CD4-positive, alpha-beta T cell treated with Interleukin-15 for 1 hour (primary cell): ENCODE measurements around the gene CSMD2.

Experiments
- DNase-seq: peaks from one replicate; pipeline ENCODE4 v3.0.0-alpha.2; 2020

The CSMD2 gene

GRCh38 chr1:34155860-34156259 lies 9.2 kb downstream of the CSMD2 start:
- DNase-seq: no peak

DNA sequence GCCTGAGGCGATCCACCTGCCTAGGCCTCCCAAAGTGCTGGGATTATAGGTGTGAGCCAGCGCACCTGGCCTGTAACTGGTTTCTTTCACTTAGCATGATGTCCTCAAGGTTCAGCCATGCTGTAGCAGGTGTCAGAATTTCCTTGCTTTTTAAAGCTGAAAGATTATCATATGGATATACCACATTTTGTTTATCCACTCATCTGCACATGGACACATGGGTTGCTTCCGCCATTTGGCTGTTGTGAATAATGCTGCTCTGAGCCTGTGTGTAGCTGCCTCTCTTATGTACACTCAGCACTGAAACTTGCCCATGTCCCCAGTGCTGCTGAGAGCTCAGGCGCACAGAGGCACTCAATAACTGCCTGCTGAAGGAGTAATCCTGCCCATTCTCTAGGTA lies 11.8 kb downstream of the CSMD2 start:
- DNase-seq: no peak

DNA sequence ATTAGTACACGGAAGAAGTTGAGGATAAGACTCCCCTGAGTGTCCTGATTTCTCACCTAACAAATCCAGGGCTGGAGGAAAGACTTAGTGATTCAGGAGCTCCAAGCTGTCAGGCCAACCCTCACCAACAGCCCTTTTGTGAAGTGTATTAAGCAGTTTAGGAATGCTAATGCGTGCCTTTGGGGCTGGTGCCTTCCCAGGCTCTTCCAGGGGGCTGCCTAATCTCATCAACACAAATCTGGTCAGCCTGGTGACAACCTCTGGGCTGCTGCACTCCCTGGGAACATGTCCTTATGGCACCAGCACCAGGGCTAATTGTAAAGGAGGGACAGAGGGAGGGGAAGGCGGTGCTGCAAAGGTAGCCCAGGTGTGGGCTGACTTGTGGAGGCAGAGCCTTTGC lies 15.5 kb downstream of the CSMD2 start:
- DNase-seq: no peak

- DNase-seq: no peak
These were observed 17.7 kb downstream of the CSMD2 start for GRCh38 chr1:34147301-34147700.

DNA sequence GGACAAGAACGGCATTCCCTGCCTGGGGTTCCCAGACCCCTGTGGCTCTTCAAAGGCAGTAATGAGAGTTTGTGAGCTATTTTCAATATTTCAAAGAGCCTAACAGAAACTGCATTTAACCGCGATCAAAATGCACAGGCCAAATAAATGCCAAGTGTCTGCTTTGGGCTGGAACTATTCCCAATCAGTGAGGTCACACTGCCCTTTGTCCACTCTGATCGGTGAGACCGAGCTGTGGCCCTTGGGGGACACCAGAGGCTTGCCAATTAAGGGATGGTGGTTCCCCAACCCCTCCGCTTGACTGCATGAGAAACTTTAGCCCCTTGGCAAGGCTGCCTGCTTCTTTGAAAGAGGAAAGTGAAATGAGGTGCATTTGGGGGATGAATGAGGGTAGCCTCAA lies 20.3 kb downstream of the CSMD2 start:
- no peak for DNase-seq

- no peak for DNase-seq
These were observed 21.1 kb downstream of the CSMD2 start for GRCh38 chr1:34143975-34144374.

DNA sequence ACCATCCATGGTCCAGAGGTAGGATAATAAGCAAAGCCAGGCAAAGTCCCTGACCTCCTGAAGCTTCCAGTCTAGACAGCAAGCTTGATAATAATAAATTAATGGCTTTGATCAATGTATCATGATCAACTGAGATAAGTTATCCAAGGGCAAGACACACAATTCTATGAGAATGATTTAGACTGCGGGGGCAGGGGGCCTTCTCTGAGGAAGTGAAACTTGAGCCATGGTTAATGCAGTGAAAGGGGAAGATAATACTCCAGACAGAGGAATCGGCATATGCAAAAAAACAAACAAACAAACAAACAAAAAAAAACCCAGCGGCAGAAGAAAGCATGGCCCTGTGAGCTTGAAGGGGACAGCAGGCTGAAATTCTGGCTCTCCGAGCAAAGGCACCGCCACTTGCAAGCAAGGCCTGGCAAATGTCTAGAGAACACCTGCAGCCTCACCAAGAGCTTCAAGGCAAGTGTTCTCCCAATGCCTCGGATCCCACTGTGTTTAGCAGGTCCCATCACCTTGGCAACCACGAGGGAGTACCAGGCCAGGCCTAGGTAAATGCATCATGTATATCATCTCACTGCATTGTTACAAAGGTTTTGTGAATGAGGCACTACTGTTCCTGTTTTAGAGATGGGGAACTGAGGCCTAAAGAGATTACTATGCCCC lies 24.9 kb downstream of the CSMD2 start:
- DNase-seq: no peak

DNA sequence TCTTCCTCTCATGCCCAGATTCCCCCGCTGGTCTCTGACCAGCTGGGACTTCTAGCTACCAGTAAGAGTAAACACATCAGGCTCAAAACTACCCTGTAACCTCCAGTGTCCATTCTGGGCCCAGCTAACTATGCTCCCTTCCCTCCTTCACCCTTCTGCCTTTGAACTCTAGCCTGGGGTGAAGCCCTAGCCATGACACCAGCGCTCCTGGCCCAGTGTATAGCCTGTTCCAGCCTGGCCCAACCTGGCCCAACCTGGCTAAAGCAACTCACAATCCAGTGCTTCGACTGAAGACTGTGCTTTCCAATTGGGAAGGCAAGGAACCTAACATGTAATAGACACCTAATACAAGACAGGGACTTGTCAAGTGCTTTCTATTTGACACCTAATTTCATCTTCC lies 27.6 kb downstream of the CSMD2 start:
- no peak for DNase-seq

DNA sequence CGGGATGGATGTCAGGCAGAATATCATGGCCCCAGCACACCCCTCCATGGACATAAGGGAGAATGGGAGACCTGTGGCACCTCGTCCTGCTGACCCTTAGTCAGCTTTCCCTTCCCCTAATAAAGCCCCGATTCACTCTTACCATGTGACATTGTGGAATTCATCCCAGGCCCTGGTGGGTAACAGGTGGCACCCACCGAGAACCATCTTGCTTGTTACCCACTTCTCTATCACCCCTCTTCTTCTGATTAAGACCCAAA lies 32.9 kb downstream of the CSMD2 start:
- DNase-seq: no peak

DNA sequence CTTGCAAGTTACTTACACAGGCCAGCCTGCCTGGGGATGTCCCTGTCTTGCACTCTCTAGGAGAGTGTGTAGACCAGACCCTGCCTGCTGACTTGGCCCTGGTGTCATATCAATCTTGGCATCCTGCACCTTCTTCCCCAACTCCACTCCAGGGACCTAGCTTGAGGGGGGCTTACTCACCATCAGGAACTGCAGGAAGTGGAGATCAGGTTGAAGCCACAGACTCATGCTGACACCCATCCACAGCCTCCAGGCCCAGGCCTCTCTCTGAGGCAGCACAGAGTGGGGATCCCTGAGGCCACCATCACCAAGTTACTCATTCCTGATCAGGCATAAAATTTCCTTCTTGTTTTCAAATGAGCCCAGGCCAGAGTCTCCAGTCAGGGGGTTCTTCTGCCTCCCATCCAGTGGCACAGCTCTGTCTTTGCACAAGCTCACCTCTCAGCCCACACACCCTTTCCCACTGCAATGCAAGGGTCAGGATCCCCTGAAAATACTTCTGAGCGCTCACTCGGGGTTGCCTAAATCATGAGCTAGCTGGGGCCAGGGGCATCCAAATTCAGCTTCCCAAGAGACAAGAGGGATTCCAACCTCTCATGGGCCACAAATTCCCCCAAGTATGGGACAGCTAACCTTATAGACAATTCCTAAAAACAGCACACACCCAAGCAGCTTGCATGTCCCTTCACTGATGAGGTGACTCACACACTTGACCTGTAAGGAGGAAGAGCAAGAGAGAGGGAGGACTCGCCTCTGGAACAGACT lies 33.5 kb downstream of the CSMD2 start:
- DNase-seq: no peak

GRCh38 chr1:34130306-34130705 lies 34.7 kb downstream of the CSMD2 start:
- DNase-seq: no peak

DNA sequence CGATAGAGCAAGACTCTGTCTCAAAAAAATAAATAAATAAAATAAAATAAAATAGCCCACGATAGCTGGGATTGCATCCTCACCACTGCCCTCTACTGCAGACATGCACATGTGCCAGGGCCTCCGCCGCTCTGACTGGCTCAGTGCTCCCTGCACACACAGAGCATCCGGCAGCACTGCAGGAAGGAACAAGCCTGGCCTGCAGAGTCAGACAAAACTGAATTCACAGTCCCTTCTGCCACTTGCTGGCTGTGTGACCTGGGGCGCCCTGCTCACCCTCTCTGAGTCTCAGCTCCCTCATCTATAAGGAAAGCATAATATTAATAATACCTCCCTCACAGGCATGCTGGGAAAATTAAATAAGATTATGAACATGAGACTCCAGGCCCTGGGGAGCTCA lies 35.4 kb downstream of the CSMD2 start:
- DNase-seq: no peak

DNA sequence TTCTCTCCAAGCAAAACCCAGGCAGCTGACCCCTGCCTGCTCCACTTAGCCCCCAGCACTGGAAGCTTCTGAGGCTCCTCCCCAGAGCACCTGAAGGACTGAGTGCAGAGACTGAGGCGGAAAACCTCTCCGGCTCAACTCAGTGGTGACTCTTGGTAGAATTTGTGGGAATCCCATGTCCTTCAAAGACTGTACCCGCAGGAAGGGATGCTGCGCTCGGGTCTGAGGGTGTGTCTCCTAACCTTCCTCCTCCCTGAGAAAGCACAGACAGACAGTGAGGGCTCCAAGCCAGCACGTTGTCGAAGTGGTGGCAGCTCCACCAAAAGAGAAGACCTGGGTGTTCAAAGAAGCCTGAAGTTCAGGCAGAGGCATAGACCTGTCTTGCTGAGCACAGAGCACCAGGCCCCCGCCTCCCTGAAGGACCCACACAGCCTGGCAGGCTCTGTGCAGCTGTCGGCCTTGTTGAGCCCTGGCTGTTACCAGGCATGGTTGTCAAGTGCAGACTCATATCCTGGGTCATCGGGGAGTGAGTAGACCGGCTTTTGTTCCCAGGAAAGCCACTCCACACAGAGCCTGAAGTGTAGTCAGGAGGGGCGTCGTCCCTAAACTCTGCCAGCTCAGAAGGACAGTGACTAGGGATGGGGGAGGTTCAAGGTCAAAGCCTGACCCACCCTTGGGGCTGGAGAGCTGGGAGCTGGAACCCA lies 36.7 kb downstream of the CSMD2 start:
- DNase-seq: no peak

DNA sequence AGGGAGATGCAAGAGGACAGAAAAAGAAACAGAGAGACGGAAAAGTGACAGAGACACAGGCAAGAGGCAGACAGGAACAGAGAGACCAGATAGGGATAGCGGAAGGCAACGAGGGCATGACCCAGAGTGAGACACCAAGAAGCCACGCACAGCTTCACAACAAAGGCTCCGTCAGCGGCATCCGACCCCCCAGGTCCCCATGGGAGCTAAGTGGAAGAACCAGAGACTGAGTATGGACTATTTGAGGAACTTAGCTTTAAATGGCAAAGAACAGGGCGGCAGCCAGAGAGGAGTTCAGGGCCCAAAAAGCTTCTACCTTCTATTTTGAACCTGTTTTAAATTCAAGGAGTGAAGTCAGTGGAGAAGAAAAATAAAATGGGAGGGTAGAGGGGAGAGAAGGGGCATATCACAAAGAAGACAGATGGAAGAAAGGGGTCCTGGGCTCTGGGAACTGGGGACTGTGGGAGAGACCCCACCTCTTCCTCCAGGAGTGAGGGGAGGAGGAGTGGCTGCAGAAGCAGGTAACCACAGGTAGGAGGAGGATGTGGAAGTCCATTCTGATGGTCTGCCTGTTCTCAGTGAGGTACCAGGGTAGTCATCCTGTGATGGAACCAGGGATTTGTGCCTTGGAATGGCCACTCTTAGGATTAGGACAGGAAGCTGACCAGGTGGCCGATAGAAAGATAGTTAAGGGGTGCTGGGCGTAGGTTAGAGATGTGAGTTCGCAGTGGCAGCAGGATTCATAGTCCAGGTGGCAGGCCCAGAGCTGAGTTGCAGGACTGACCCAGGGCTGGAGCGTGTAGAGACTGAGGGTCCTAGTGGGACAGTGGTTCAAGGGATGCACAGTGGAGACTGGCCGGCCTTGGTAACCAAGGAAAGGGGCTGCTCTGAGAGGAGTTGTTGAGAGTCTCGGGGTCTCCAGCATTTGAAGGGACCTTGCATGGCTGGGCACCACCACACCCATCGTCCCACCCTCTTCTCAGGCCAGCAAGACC lies 37.7 kb downstream of the CSMD2 start:
- DNase-seq: no peak

DNA sequence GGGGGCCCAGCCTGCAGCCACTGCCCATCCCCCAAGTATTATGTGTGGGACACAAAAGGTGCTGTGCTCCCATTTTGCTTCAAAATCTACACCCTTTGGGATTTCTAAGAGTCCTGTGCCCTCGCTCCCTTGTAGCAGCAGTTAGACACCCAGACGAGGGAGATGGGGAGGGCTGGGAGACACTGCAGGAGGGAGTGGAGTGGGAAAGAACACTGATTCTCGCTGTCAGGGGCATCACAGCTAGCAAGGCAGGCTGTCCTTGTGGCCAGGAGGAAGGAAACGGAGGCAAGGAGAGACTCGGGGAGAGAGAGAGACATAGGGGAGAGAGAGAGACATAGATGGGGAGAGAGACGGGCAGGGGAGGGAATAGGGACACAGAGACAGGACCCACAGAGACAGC lies 38.5 kb downstream of the CSMD2 start:
- no peak for DNase-seq

DNA sequence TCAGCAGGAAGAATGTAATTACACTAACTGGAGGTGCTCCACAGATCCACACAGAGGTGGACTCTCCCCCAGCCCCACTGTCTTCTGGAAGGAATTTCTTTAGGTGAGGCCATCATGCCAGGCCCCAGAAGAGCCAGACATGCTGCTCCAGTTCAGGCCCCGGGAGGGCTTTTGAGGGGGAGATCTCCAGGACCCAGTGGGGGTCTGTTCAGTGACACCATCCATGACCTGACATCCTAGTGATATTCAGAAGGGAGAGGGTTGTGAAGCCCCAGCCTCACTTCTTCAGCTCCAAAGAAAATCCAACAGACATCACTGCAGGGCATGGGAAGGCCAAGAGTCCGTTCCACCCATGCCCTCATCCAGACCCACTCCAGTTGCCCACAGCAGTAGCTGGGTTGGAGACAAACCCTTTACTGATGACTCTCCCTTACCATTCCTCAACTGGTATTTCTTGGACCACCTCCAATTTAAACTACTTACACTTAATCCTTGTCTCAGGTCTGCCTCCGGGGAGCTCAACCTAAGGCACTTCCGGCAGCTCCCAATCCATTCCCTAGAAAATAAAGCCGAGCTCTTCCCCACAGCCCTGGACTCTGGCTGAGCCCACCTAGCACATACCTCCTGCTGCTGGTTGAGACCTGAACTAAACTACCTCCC lies 39.2 kb downstream of the CSMD2 start:
- DNase-seq: no peak

GRCh38 chr1:34122080-34122932 lies 42.7 kb downstream of the CSMD2 start:
- no peak for DNase-seq

DNA sequence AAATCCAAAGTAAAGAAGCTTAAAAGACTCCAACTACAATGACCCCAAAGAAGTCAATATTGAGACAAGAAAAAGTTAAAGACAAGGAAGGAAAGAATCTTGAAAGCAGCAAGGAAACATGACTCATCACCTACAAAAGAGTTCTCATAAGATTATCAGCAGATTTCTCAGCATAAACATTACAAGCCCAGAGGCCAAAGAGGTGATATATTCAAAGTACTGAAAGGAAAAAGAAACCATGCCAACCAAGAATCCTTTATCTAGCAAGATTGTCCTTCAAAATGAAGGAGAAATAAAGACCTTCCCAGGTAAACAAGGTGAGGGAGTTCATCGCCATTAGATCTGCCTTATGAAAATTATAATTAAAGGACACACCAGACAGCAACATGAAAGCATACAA lies 49.8 kb downstream of the CSMD2 start:
- DNase-seq: no peak

- DNase-seq: no peak
These were observed 51.1 kb downstream of the CSMD2 start for GRCh38 chr1:34113887-34114286.

- no peak for DNase-seq
These were observed 51.7 kb downstream of the CSMD2 start for GRCh38 chr1:34113362-34113761.

GRCh38 chr1:34108711-34109110 lies 56.3 kb downstream of the CSMD2 start:
- no peak for DNase-seq

DNA sequence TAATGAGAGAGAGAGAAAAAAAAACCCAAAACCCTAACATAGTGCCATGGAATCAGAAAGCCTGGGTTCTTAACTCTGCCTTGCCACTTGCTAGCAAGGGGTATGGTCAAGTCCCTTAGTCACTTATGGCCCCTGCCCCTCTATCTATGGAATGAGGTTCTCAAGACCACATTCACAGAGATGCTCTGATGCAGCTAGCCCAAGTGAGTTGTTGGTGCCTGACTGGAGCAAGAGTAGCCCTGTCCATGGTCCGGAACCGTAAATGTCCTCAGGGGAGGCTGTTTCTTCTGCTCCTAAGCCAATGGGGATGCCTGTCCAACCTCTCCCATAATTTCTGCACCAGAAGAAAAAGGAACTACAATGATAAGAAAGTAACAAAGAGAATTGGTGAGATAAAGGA lies 56.8 kb downstream of the CSMD2 start:
- no peak for DNase-seq
